ENCODE measurements around the gene RIOX2. TPM values are rescaled to one million over a fixed set of nuclear protein-coding genes. Genes with fewer than 3 reads are reported as not detected.
A peak's percentile ranks its signal among the peaks of the same experiment; 100 is the strongest.
"Not testable (repeated sequence)": the region's sequence is repeated elsewhere in the genome, so short reads cannot be mapped to it uniquely, and the experiment has no call there.

RIOX2 gene
- 10 to 100 TPM; 23.8 to 24.2 TPM for total RNA-seq

DNA sequence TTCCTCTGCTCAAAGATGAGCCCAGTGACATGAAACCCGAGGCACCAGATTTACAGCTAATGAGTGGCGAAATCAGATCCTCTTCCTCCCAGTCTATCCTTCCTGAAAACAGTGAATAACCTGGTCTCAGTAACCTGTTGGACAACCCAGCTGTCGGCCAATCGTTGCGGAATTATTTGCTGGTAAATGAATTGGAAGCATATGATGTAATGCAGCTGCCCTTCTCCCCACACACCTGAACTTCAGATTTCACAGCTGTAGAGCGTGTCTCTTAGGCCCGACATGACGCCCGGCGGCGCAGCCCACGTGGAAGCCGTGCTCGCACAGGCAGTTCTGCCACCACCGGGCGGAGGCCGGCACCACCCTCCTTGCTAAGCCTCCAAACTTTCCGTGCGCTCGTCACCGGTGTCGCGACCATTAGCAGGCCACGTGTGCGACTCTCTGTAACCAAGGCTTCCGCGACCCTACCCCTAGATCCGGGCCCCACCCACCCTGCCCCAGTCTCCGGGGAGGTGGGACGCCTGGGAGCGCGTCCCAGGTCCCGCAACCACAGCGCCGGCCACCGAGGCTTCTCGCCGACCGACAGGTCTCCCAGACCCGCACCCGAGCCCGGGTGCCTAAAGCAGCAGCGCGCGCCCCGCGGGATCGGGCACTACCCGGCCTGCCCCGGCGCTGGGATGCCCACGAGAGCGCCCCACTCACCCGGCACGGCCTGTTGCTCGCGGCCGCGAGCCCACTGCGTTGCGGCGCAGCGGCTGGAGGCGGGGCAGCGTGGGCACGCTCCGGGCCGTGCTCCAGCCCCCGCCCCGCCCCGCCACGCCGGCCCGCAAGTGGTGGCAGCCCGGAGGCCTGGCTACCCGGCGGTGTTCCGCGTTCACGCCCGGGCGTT lies at the start of gene RIOX2:
Gene RIOX2, minus strand, starts transcription at position 753 of the 889 bp plus-strand sequence. CDS start 4,838 bp downstream, outside the sequence.
- no peaks in the 10 kb centered on the region for H3K27me3 Mint-ChIP-seq
- H3K36me3 Mint-ChIP-seq = peaks cover 7% of the 10 kb centered on the region
- ATAC-seq (ENCODE audit: low read depth) (peak; percentile 87), DNase-seq (peak; percentile 80)
- H3K9me3 Mint-ChIP-seq = no peaks in the 10 kb centered on the region
- peak within 1 kb of the TSS; percentile 93 for H3K27ac Mint-ChIP-seq
- peak within 1 kb of the TSS; percentile 86 for H3K4me3 Mint-ChIP-seq
- POLR2A ChIA-PET = interaction anchor here (0.8 to 1.8 kb wide), 2 partner anchors 19 to 150 kb away, joined by 3 to 10 read pairs; partner anchors contain the start of gene CRYBG3
- peaks cover 58% of the 10 kb centered on the region for H3K4me1 Mint-ChIP-seq

DNA sequence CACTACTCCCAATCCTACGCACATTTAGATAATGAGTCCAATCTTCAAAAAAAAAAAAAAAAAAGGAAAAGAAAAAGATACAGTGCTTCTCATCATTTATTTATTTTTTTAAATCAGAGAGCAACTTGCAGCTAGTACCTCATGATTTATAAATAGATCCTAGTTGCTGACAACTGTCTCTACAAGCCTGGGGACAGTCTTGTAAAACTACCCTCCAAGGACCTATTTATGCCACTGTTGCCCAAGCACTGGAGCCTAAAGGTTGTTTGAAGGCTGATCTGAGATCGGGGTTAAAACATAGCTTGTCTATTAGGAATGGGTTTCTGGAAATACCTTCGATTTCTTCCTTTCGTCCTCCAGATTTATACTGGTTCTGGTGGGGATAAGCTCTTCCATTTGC lies 48.2 kb upstream of the RIOX2 start:
- Mint-ChIP-seq H3K36me3 (no peaks in the 10 kb centered on the region), H3K9me3 (no peaks in the 10 kb centered on the region), H3K27ac (no peak overlapping the region), H3K4me1 (peaks cover 5% of the 10 kb centered on the region), H3K27me3 (peaks cover 11% of the 10 kb centered on the region), H3K4me3 (no peak overlapping the region)
- ATAC-seq (ENCODE audit: low read depth) (no peak), DNase-seq (no peak)
- POLR2A ChIA-PET = interaction anchor here (0.7 kb wide), 1 partner anchor 55 kb away, joined by 3 read pairs; no protein-coding TSS in a partner anchor

DNA sequence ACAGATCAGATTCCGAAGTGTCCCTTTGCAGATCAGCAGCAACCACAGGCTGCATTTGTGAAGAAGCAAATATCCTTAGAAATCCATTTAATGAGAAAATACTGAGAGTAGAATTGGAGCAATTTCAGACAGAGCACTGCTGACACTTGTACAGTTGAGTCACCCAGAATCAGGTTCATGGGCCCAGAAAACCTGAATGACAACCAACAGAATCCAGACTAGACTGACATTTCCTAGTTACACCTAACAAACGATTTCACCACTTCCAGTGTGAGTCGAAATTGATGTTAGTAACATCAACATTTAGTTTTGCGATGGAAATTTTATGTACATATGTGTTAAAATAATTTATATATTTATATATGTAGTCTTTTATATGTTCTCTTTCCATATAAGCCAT lies 46.1 kb upstream of the RIOX2 start:
- H3K4me3 Mint-ChIP-seq = no peak overlapping the region
- ATAC-seq (ENCODE audit: low read depth) = no peak
- no peaks in the 10 kb centered on the region for H3K9me3 Mint-ChIP-seq
- H3K27me3 Mint-ChIP-seq = peaks cover 14% of the 10 kb centered on the region
- POLR2A ChIA-PET = no interaction called here
- no peak for DNase-seq
- peaks cover 4% of the 10 kb centered on the region for H3K4me1 Mint-ChIP-seq
- no peak overlapping the region for H3K27ac Mint-ChIP-seq
- no peaks in the 10 kb centered on the region for H3K36me3 Mint-ChIP-seq

DNA sequence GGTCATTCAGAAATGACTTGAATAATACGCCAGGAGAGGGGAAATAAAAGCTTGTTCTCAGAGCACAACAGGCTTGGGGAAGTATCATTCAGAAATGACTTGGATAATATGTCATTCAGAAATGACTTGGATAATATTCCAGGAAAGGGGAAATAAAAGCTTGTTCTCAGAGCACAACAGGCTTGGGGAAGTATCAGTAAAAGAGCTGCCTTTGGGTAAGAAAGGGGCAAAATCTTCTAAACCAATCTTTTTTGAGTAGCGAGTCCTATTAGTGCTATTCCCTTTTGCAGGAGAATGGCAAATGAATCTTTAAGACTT lies 42.0 kb upstream of the RIOX2 start:
- H3K9me3 Mint-ChIP-seq = no peaks in the 10 kb centered on the region

DNA sequence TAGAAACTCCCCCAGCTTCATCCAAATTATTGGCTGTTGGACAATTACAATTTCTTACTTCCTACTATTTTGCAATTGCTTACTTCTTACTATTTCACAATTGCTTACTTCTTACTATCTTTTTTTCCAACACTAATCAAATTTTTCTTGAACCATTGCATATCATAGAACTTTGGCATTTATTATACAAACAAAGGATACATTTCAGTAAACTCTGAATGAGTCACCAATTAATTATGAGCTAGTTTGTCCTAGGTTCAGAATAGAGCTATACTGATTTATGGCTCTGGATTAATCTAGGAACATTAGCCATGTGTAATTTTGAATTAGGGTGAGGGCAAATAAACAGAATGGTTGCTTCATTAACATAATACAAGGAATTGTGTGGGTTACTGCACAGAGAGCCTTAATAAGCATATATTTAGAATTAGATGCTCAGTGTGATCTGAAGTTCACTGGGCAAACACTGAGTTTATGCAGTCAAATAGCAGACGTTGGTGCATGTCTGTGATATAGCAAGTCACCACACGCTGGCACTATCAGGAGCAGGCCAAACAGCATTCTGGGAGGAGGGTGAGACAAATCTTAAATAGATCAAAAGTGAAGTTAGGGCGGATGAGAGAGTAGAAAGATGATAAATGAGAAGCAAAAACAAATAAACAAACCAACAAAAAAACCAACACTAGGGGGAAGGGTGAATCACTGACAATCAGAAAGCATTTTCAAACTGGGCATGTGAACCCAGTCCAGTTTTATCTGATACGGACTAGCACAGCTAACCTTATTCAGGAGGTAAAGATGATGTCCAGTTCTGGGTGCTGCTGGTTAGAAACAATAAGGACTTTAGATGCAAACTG lies 41.4 kb upstream of the RIOX2 start:
- ATAC-seq (ENCODE audit: low read depth) = no peak
- Mint-ChIP-seq H3K36me3 (no peaks in the 10 kb centered on the region), H3K9me3 (no peaks in the 10 kb centered on the region), H3K27ac (no peak overlapping the region), H3K4me3 (no peak overlapping the region), H3K4me1 (peaks cover 6% of the 10 kb centered on the region), H3K27me3 (peaks cover 13% of the 10 kb centered on the region)
- POLR2A ChIA-PET = no interaction called here
- DNase-seq = no peak

More for the DNA sequence above, 42.0 kb upstream of the RIOX2 start:
- Mint-ChIP-seq H3K27me3 (peaks cover 13% of the 10 kb centered on the region), H3K4me3 (no peak overlapping the region), H3K27ac (no peak overlapping the region), H3K36me3 (no peaks in the 10 kb centered on the region), H3K4me1 (no peaks in the 10 kb centered on the region)
- ATAC-seq (ENCODE audit: low read depth) (no peak), DNase-seq (no peak)
- POLR2A ChIA-PET = no interaction called here

DNA sequence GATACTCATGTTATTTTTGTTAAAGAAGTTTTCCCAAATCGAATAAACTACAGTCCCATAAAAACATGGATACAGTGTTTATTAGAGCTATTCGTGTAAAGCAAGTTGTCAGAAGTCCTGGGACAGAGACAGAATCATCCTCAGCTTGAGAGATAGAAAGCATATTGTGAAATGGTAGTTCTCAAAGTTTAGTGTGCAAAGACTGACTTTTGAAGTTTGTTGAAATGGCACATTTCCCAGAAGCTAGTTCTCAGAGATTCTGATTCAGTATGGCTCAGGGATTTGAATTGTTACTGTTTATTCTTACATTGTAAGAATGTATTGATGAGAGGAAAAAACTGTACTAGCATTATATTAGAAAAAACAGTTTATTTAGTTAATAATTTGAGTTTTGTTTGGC lies 40.7 kb upstream of the RIOX2 start:
- Mint-ChIP-seq H3K27me3 (peaks cover 13% of the 10 kb centered on the region), H3K9me3 (no peaks in the 10 kb centered on the region), H3K27ac (no peak overlapping the region), H3K36me3 (no peaks in the 10 kb centered on the region), H3K4me1 (peaks cover 6% of the 10 kb centered on the region), H3K4me3 (no peak overlapping the region)
- no peak for DNase-seq
- POLR2A ChIA-PET = no interaction called here
- no peak for ATAC-seq (ENCODE audit: low read depth)

DNA sequence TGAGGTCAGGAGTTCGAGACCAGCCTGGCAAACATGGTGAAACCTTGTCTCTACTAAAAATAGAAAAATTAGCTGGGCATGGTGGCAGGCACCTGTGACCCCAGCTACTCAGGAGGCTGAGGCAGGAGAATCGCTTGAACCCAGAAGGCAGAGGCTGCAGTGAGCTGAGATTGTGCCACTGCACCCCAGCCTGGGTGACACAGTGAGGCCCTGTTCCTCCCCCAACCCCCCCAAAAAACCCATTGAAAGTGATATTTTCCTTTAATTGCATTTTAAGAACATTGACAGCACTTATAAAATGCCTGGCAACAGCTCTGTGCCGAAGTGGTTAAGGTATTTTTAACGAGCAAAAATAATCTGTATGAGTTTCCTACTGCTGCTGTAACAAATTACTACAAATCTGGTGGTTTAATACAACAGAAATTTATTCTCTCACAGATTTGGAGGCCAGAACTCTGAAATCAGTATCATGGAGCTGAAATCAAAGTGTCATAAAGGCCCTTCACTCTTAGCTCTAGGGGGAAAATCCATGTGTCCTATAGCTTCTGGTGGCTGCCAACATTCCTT lies 38.7 kb upstream of the RIOX2 start:
- H3K27ac Mint-ChIP-seq; H3K36me3 Mint-ChIP-seq; POLR2A ChIA-PET; DNase-seq; H3K4me3 Mint-ChIP-seq; ATAC-seq (ENCODE audit: low read depth); H3K9me3 Mint-ChIP-seq: not testable (repeated sequence)
- H3K27me3 Mint-ChIP-seq = peaks cover 15% of the 10 kb centered on the region
- H3K4me1 Mint-ChIP-seq = peaks cover 15% of the 10 kb centered on the region

DNA sequence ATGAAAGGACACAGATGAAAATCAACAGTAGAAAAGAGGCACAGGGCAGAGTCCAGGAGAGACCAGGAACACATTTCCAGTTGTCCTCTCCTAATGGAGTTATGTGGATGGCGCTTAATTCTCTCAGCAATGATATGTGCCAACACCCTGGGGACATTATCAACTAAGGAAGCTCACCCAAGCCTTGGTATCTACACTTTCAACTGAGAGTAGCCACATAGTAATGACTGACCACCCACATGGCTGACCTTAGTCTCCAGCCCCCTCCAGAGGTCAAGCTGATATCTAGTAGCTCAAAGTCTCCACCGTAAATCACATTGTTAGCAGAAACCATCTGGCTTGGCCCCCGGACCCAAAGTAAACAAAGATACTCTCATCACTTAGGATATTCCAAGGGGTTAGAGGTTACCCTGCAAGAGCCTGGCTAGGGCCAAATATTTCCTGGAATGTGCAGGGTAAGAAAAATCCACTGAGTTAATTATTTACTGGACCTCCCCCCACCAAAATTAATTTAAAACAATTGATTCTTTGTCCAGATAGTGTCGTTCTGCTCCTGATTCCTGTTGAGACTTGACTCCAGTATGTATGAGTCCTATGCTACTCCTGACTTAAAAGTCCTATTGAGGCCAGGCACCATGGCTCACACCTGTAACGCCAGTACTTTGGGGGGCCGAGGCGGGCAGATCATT lies 38.1 kb upstream of the RIOX2 start:
- POLR2A ChIA-PET = no interaction called here
- H3K27ac Mint-ChIP-seq = no peak overlapping the region
- DNase-seq (no peak), ATAC-seq (ENCODE audit: low read depth) (no peak)
- peaks cover 12% of the 10 kb centered on the region for H3K27me3 Mint-ChIP-seq
- no peaks in the 10 kb centered on the region for H3K9me3 Mint-ChIP-seq
- H3K4me3 Mint-ChIP-seq = no peak overlapping the region
- peaks cover 15% of the 10 kb centered on the region for H3K4me1 Mint-ChIP-seq
- peaks cover 2% of the 10 kb centered on the region for H3K36me3 Mint-ChIP-seq

DNA sequence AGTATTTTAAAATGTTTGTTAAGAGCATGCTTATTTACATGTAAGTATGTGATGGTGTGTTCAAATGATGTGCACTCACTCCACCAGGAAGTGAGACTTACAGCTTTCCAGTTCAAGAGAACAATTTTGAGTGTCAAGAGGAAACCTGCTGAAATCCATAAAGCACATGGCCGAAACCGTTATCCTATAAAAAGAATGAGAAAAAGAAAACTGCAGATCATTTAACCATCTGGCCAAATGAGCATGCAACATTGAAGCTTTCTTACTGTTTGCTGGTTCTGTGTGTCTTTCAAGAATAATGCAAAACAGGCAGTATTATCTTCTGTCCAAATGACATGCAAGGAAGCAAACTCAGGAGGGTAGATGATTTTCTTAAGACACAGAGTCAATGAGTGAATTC lies 36.6 kb upstream of the RIOX2 start:
- Mint-ChIP-seq H3K27me3 (peaks cover 10% of the 10 kb centered on the region), H3K4me1 (peaks cover 21% of the 10 kb centered on the region), H3K27ac (no peak overlapping the region), H3K36me3 (peaks cover 3% of the 10 kb centered on the region), H3K9me3 (peaks cover 2% of the 10 kb centered on the region), H3K4me3 (no peak overlapping the region)
- DNase-seq = no peak
- POLR2A ChIA-PET = interaction anchor here (0.7 to 0.9 kb wide), 2 partner anchors 49 to 205 kb away, joined by 3 to 5 read pairs; no protein-coding TSS in a partner anchor
- no peak for ATAC-seq (ENCODE audit: low read depth)

DNA sequence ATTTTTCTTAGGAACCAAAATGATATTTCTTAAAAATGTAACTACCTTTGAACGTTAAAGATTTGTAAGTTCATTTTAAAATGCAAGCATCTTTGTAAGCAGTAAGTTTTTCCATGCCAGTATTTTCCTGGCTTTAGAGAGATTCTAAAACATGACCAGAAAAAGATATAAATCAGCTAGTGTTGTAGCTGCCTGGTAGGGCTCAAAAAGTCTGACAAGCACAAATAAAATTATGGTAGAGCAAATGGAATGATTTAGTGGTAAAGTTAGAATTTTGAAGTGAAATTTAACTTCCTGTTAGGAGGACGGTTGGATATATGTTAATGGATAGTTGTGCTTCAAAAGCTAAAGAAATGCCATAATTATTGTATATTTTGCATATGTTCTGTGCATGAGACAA lies 33.2 kb upstream of the RIOX2 start:
- ATAC-seq (ENCODE audit: low read depth) (no peak), DNase-seq (no peak)
- no peak overlapping the region for H3K4me3 Mint-ChIP-seq
- peaks cover 28% of the 10 kb centered on the region for H3K4me1 Mint-ChIP-seq
- H3K27me3 Mint-ChIP-seq = peaks cover 2% of the 10 kb centered on the region
- H3K9me3 Mint-ChIP-seq = peaks cover 5% of the 10 kb centered on the region
- POLR2A ChIA-PET = no interaction called here
- no peak overlapping the region for H3K27ac Mint-ChIP-seq
- peaks cover 6% of the 10 kb centered on the region for H3K36me3 Mint-ChIP-seq

DNA sequence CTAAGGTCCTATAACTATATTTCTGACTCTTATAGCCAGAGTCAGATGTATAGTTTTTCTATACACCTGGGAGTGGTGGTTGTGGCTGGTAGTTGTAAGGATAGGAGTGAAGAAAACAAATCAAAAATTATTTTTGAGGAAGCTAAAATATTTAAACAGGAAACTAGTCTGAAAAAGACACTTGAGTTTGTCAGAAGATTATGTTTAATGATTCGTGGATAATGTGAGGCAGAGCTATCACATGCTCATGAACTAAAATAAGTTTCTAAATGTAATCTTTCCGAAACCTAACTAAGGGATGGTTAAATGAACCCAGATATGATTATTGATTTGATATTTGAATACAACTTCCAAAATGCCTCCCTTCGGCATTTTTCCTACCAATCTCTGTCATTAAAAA lies 32.5 kb upstream of the RIOX2 start:
- H3K9me3 Mint-ChIP-seq = peaks cover 5% of the 10 kb centered on the region
- H3K27ac Mint-ChIP-seq = no peak overlapping the region
- peaks cover 6% of the 10 kb centered on the region for H3K36me3 Mint-ChIP-seq
- DNase-seq (no peak), ATAC-seq (ENCODE audit: low read depth) (no peak)
- peaks cover 28% of the 10 kb centered on the region for H3K4me1 Mint-ChIP-seq
- H3K27me3 Mint-ChIP-seq = peaks cover 2% of the 10 kb centered on the region
- no peak overlapping the region for H3K4me3 Mint-ChIP-seq
- POLR2A ChIA-PET = no interaction called here

DNA sequence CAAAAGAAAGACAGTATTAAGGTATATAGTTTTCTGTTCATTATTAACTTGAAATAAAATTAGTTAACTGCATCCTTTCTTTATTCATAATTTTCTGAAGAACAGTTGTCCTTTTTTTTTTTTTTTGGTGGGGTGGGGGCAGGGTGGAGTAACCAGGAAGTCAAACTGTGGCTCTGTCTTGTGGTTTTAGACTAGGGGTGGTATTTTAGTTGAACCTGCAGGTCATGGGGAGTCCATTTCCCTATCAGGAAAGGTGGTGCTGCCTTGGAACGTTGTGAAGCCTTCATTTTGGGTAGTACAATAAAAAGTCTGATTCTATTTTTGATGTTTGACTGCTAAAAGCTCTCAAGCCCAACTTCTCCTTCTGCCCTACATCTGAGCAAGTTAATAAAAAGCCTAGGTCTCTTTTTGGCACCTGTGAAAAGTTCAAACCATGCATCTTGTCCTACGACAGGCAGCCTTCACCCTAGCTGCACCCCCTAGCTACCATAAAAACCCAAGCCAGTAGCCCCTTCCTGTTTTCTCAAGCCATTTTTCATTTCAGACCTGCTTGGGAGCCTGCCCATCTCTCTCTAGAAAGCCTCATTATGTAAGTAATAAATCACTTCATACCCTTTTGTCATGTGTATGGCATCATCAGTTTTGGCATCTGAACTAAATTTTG lies 31.2 kb upstream of the RIOX2 start:
- POLR2A ChIA-PET = no interaction called here

More for the DNA sequence above, 31.2 kb upstream of the RIOX2 start:
- peaks cover 5% of the 10 kb centered on the region for H3K9me3 Mint-ChIP-seq
- H3K4me1 Mint-ChIP-seq = peaks cover 22% of the 10 kb centered on the region
- peak overlapping the region; percentile 72 for H3K27ac Mint-ChIP-seq
- ATAC-seq (ENCODE audit: low read depth) (peak; percentile 74), DNase-seq (no peak)
- H3K36me3 Mint-ChIP-seq = peaks cover 6% of the 10 kb centered on the region
- H3K4me3 Mint-ChIP-seq = peak overlapping the region; percentile 43
- peaks cover 2% of the 10 kb centered on the region for H3K27me3 Mint-ChIP-seq
